HG03432 (cell line): ENCODE results near the gene NCLN.
"Not testable (repeated sequence)": the region's sequence is repeated elsewhere in the genome, so short reads cannot be mapped to it uniquely, and the experiment has no call there.

Experiments used
- ATAC-seq: cut with Tn5 transposase; IDR thresholded peaks from one replicate; pipeline ENCODE4 v1.9.1; 2021; ENCODE audit warnings: mild to moderate bottlenecking, moderate library complexity; ENCODE audit not compliant: unreplicated experiment

Gene NCLN

DNA sequence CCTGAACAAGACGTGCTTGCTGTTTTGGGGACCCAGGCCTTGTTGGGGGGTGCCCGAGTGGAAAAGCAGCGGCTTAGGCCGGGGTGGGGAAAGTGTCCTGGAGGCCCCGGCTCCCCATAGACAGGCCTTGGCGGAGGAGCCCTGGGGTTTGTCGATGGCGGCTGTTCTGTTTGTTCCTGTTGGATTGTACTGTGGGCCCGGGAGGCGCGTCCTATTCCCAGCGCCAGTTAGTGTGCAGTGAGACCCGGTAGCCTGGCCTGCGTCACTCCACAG is 11.1 kb downstream of the NCLN start:
- no peak for ATAC-seq

DNA sequence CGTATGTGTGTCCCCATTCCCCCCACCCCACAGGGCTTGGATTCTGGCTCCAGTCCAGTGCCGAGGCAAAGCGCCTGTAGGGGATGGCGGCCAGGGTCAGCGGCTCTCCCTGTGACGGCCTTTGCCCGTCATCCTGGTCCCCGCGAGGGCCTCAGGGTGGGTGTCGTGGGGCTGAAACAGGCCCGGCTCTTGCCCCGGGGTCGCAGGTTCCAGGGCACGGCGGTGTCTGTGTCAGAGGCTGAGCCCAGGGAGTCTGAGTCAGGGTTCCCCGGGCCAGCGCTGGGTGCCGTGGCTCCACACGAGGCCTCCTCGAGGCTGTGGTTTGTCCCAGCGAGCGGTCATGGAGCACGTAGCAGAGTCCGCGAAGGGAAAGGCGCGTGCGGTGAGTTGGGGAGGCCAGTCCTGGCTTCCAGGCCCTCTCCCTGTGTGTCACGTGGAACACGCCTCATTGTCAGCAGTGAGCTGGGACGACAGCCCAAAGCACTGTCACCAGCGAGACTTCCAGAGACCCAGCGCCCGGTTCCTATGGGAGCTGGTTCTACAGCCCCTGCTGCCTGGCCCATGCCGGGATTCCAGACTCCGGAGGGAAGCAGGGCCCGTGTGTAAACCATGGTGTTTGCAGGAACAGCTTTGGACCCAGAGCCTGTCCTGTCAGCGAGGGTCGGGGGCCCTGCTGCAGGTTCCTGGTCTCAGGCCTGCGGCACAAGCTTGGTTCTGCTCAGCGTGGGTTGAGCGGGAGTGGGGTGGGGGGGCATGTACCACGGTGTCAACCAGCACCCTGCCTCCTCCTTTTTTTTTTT is 13.4 kb downstream of the NCLN start:
- ATAC-seq, result no peak

DNA sequence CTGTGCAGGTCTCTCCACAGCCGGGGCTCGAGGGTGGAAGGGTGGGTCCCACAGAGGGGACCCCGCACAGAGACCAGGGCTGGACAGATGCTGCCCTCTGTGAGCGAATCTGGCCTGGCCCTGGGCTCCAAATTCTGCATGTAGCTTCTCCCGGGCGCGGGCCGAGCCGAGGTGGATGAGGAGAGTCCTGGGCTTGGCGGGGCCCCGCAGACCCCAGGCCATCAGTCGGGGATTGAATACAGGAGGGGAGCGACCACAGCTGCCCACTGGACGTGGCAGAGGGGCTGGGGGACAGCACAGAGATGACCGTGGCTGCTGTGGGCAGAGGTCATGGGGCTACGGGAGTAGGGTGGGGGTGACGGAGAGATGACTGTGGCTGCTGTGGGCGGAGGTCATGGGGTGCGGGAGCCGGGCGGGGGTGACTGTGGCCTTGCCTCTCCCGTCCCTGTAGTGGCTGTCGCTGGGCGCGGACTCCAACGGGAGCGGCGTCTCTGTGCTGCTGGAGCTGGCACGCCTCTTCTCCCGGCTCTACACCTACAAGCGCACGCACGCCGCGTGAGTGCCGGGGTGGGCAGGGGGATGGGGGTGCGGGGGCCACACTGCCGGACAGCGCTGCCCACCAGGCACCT is 15.5 kb downstream of the NCLN start:
- ATAC-seq, result no peak

DNA sequence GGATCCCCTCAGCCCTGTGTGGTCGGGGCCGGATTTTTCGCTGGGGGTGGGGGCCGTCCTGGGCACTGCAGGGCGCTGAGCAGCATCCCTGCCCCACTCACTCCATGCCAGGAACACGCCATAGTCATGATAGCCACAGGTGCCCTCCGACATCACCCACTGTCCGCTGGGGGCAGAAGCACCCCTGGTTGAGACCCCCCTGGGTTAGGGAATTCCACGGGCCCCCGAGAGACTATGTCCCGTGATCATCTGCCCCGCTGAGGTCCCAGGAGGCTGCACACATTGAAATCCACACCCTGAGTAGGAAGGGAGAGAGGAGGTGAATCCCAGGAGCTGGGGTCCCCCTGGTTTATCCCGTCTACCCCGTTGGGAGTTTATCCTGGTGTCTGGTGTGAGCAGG is 16.2 kb downstream of the NCLN start:
- no peak for ATAC-seq

DNA sequence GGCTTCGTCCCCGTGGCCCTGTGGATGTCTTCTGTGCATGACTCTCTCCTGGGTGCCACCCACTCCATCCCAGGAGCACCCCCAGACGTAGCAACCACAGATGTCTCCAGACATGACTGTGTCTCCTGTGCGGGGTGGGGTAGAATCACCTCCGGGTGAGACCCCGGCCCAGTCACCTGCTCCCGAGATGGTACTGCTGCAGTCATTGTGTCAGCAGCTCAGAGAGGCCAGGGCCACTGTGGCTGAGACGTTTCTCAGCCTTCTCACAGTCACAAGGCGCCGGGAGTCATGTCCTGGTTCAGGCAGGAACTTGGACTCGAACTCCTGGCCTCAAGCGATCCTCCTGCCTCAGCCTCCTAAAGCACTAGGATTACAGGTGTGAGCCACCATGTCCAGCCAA is 16.6 kb downstream of the NCLN start:
- ATAC-seq, result no peak

DNA sequence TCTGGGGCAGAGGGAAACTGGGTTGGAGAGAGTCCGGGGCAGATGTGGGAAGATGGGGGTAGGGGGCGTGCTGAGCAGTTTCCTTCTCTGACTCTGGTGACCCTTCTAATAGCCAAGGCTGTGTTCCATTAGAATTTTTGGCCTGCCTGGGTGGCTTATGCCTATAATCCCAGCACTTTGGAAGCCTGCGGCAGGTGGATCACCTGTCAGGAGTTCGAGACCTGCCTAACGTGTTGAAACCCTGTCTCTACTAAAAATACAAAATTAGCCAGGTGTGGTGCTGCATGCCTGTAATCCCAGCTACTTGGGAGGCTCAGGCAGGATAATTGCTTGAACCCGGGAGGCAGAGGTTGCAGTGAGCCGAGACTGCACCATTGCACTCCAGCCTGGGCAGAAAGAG is 17.2 kb downstream of the NCLN start:
- not testable (repeated sequence) for ATAC-seq

DNA sequence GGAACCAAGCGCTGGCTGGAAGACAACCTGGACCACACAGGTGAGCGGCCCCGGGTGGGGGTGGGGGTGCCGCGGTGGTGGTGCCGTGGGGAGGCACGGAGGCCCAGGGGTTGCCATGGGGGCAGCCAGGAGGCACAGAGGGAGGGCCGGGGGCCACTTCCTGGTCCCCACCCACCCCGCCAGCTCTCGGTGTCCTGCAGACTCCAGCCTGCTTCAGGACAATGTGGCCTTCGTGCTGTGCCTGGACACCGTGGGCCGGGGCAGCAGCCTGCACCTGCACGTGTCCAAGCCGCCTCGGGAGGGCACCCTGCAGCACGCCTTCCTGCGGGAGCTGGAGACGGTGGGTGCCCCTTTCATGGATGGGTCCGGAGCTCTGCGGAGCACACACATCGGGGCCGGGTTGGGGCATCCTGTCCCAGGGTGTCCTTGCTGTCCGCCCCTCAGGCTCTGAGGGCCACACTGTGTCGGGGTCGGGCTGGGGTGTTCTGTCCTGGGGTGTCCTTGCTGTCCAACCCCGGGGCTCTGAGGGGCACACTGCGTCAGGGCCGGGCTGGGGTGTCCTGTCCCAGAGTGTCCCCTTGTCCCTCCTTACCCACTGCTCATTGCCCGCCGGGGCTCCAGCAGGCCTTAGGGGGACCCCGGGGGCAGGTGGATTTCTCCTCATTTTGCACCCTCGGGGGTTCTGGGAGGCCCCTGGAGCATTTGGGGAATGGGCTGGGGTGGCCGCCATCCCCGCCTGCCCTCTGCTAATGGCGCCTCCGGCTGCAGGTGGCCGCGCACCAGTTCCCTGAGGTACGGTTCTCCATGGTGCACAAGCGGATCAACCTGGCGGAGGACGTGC is 18.3 kb downstream of the NCLN start:
- no peak for ATAC-seq

DNA sequence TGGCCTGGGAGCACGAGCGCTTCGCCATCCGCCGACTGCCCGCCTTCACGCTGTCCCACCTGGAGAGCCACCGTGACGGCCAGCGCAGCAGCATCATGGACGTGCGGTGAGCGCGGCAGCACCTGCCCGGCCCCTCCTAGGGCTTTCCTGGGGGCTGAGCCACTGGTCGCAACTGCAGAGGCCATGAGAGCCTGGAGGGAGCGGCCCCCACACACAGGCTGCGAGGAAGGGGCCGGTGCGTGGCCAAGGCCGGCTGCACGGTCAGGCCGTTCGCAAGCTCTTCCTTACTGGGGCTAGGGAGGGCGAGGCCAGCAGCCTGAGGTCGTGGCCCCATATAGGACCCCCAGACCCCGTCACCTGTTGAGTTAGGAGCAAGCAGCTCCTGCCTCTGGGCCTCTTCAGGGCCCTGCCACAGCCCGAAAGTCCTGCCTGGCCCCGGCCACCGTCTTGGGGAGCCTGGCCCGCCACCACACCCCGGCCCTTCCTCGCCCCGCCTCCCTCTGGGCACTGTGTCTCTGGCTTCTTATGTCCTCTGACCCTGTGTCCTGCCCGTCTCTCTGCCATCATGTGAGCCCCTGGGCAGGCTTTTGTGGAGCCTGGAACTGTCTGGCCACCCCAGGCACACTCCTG is 19.0 kb downstream of the NCLN start:
- no peak for ATAC-seq

DNA sequence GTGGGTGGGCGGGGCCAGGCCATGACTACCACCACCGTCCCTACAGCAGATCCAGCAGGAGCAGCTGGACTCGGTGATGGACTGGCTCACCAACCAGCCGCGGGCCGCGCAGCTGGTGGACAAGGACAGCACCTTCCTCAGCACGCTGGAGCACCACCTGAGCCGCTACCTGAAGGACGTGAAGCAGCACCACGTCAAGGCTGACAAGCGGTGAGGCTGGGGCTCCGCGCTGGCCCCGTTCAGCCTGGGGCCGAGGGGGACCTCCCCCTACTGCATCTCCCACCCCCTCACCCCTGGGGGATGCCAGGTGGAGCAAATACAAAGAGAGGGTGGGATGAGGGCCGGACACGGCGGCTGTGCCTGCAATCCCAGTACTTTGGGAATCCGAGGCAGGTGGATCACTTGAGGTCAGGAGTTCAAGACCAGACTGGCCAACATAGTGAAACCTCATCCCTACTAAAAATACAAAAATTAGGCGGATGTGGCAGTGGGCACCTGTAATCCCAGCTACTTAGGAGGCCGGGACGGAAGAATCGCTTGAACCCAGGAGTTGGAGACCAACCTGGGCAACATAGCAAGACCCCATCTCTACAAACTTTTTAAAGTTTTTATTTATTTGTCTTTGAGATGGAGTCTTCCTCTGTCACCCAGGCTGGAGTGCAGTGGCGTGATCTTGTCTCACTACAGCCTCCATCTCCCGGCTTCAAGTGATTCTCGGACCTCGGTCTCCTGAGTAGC is 20.7 kb downstream of the NCLN start:
- no peak for ATAC-seq

DNA sequence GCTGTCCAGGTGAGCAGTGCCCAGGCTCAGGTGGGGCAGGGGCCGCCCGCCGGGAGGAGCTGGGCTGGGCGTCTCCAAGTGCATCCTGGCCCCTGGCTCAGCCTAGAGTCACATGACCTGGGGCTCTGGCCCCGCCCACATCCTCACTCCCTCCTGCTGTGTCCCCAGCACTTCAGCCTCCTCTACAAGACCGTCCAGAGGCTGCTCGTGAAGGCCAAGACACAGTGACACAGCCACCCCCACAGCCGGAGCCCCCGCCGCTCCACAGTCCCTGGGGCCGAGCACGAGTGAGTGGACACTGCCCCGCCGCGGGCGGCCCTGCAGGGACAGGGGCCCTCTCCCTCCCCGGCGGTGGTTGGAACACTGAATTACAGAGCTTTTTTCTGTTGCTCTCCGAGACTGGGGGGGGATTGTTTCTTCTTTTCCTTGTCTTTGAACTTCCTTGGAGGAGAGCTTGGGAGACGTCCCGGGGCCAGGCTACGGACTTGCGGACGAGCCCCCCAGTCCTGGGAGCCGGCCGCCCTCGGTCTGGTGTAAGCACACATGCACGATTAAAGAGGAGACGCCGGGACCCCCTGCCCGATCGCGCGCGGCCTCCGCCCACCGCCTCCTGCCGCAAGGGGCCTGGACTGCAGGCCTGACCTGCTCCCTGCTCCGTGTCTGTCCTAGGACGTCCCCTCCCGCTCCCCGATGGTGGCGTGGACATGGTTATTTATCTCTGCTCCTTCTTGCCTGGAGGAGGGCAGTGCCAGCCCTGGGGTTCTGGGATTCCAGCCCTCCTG is 21.9 kb downstream of the NCLN start:
- ATAC-seq, result no peak

DNA sequence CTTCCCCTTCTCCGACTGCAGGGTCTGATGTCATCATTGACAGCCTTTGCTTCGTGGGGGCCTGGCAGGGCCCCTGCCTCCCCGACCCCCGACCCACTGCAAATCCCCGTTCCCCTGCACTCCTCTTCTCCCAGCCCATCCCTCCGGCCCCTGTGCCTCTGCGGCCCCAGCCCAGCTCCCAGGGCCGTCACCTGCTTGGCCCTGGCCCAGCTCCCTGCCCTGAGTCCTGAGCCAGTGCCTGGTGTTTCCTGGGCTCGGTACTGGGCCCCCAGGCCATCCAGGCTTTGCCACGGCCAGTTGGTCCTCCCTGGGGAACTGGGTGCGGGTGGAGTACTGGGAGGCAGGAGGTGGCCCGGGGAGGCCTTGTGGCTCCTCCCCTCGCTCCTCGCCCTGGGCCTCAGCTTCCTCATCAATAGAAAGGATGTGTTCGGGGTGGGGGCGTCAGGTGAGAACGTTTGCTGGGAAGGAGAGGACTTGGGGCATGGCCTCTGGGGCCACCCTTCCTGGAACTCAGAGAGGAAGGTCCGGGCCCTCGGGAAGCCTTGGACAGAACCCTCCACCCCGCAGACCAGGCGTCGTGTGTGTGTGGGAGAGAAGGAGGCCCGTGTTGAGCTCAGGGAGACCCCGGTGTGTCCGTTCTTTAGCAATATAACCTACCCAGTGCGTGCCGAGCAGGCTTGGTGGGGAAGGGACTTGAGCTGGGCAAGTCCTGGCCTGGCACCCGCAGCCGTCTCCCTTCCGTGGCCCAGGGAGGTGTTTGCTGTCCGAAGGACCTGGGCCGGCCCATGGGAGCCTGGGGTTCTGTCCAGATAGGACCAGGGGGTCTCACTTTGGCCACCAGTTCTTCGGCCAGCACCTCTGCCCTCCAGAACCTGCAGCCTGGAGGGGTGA is 22.8 kb downstream of the NCLN start:
- no peak for ATAC-seq

DNA sequence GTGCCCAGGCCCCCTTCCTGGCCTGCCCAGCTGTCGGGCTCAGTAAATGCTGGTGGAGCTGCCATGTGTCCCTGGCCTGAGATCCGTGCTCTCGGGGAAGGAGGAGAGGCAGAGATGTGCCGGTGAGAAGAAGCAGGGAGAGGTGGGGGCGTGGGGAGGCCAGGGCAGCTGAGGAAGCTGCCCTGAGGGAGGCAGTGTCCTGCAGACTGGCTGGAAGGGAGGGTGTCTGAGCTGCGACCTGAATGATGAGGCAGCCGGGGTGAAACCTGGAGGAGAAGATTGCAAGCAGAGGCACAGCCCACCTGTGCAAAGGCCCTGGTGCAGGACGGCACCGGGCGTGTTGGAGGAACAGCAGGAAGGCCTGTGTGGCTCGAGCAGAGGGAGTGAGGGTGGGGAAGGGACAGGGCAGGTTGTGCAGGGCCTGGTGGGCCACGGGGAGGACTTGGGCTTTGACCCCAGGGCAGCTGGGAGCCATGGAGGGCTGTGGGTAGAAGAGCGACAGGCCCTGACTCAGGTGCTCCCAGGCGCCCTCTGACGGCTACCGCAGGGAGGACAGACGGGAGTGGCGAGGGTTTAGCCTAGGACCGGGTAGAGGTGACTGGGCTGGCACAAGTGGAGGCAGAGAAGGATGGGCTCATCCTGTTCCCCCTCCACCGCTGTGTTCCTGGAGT is 24.8 kb downstream of the NCLN start:
- no peak for ATAC-seq

DNA sequence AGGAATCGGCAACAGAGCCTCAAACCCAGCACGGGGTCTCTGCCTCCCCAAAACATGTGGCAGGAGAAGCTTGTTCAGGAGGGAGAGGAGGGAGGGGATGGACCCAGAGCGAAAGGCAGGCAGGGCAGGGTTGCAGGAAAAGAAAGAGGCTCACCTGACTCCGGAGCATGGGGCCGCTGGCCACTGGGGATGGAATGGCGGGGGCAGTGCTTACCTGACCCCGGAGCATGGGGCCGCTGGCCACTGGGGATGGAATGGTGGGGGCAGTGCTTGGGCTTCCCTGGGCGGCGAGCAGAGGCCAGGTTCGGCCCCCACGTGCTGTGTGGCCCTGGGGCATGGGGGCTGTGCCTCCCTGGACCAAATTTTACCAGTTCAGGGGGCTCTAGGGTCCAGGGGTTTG is 25.5 kb downstream of the NCLN start:
- ATAC-seq, result no peak

DNA sequence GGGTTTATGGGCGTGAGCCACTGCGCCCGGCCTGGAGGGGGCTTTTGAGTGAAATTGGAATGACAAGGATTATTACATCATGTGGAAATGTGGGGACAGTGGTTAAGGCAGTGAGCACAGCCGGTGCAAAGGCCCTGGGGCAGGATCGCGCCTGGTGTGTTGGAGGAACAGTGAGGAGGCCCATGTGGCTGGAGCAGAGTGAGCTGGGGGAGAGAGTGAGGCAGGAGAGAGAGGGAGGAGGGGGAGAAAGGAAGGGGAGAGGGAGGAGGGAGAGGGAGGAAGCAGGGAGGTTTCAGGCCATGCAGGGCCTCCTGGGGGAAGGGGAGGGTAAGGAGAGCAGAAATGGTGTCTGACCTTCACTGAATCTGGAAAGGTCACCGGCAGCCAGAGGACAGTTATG is 27.4 kb downstream of the NCLN start:
- no peak for ATAC-seq

DNA sequence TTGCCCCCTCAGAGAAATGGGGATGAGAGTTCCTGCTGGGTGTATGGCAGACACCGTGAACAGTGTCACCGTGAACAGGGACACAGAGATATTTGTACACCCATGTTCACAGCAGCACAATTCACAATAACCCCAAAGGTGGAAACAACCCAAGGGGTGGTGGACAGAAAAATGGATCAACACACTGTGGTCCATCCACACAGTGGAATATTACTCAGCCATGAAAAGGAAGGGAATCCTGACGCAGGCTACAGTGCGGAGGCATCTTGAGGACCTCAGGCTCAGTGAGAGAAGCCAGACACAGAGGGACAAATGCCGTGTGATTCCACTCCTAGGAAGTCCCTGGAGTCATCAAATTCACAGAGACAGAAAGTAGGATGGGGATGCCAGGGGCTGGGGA is 31.1 kb downstream of the NCLN start:
- no peak for ATAC-seq

DNA sequence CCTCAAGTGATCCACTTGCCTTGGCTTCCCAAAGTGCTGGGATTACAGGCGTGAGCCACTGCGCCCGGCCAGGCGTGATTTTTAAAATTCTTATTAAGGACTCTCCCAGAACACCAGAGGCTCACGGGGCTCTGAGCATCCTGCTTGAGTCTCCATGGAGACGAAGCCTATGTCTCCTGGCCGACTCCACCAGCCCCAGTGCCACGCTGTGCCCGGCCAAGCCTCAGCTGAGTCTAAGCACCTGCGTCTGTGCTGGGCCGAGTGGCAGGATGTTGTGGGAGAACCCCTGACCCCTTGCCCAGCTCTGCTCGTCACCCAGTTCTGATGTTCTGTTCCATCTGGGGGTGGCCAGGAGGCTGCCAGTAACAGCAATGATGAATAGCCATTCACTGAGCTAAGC is 34.8 kb downstream of the NCLN start:
- ATAC-seq, result no peak

DNA sequence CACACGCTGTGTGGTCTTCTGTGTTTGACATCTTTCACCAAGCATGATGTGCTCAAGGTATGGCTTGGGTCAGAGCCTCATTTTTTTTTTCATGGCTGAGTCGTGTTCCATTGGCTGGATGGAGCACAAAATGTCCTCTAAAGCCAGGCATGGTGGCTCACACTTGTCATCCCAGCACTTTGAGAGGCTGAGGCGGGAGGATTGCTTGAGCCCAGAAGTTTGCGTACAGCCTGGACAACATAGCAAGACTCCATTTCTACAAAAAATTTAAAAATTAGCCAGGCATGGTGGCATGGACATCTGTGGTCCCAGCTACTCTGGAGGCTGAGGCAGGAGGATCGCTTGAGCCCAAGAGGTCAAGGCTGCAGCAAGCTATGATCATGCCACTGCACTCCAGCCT is 35.8 kb downstream of the NCLN start:
- ATAC-seq, result not testable (repeated sequence)

DNA sequence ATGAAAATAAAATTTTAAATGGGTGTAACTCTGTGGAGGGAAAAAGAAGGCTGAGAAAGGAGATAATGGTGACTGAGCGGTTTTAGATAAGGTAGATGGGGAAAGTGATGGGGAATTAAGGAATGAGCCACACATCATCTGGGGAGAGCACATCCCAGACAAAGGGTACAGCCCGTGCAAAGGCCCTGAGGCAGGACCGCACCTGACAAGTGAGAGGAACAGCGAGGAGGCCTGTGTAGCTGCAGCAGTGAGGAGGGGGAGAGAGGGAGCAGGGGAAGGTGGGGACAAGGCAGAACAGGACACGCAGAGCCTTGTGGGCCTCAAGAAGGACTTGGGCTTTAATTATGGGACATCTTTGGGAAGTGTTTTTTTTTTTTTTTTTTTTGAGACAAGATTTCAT is 37.0 kb downstream of the NCLN start:
- no peak for ATAC-seq
